ENCODE results near the gene MELTF. TPM values are rescaled to one million over a fixed set of nuclear protein-coding genes. Genes with fewer than 3 reads are reported as not detected.
A peak's percentile ranks its signal among the peaks of the same experiment; 100 is the strongest.

Gene MELTF
- total and polyA plus RNA-seq, 9 of the 15 experiments (the other 6 are each of a cell fraction or from before 2014, with no cell fraction given), result 0.35 to 10.5 (median 4.5) TPM

- TF ChIP-seq ZBTB2 (IDR thresholded peaks at IDR 0.05) (no peak), BRCA1 (IDR thresholded peaks at IDR 0.05) (no peak), BRCA1 (CRISPR knock-in tag; IDR thresholded peaks at IDR 0.05) (no peak), CTBP1 (IDR thresholded peaks at IDR 0.05; ENCODE audit: borderline replicate concordance) (peak; percentile 93), HSF4 (CRISPR knock-in tag; IDR thresholded peaks at IDR 0.05; ENCODE audit: borderline replicate concordance) (peak; percentile 35; the same call in 1 of the 2 replicates), FOS (IDR thresholded peaks at IDR 0.05; ENCODE audit: extremely low read depth, insufficient read length) (no peak), CHD1 (IDR thresholded peaks at IDR 0.05; ENCODE audit: low read length) (no peak), MTA1 (IDR thresholded peaks at IDR 0.05; ENCODE audit: borderline replicate concordance) (no peak), CHD2 (IDR thresholded peaks at IDR 0.05; ENCODE audit: low read depth, low read length) (no peak), SIRT6 (IDR thresholded peaks at IDR 0.05; ENCODE audit: low read depth, low read length) (no peak), CHCHD3 (CRISPR knock-in tag; IDR thresholded peaks at IDR 0.05) (no peak), ZNF76 (CRISPR knock-in tag; IDR thresholded peaks at IDR 0.05; ENCODE audit: borderline replicate concordance) (no peak)
- TF ChIP-seq, protein P1, sequence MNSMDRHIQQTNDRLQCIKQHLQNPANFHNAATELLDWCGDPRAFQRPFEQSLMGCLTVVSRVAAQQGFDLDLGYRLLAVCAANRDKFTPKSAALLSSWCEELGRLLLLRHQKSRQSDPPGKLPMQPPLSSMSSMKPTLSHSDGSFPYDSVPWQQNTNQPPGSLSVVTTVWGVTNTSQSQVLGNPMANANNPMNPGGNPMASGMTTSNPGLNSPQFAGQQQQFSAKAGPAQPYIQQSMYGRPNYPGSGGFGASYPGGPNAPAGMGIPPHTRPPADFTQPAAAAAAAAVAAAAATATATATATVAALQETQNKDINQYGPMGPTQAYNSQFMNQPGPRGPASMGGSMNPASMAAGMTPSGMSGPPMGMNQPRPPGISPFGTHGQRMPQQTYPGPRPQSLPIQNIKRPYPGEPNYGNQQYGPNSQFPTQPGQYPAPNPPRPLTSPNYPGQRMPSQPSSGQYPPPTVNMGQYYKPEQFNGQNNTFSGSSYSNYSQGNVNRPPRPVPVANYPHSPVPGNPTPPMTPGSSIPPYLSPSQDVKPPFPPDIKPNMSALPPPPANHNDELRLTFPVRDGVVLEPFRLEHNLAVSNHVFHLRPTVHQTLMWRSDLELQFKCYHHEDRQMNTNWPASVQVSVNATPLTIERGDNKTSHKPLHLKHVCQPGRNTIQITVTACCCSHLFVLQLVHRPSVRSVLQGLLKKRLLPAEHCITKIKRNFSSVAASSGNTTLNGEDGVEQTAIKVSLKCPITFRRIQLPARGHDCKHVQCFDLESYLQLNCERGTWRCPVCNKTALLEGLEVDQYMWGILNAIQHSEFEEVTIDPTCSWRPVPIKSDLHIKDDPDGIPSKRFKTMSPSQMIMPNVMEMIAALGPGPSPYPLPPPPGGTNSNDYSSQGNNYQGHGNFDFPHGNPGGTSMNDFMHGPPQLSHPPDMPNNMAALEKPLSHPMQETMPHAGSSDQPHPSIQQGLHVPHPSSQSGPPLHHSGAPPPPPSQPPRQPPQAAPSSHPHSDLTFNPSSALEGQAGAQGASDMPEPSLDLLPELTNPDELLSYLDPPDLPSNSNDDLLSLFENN (IDR thresholded peaks at IDR 0.05; ENCODE audit: low read depth in 2 of 2, low read length in 2 of 2), result no peak
- TF ChIP-seq, protein P2, sequence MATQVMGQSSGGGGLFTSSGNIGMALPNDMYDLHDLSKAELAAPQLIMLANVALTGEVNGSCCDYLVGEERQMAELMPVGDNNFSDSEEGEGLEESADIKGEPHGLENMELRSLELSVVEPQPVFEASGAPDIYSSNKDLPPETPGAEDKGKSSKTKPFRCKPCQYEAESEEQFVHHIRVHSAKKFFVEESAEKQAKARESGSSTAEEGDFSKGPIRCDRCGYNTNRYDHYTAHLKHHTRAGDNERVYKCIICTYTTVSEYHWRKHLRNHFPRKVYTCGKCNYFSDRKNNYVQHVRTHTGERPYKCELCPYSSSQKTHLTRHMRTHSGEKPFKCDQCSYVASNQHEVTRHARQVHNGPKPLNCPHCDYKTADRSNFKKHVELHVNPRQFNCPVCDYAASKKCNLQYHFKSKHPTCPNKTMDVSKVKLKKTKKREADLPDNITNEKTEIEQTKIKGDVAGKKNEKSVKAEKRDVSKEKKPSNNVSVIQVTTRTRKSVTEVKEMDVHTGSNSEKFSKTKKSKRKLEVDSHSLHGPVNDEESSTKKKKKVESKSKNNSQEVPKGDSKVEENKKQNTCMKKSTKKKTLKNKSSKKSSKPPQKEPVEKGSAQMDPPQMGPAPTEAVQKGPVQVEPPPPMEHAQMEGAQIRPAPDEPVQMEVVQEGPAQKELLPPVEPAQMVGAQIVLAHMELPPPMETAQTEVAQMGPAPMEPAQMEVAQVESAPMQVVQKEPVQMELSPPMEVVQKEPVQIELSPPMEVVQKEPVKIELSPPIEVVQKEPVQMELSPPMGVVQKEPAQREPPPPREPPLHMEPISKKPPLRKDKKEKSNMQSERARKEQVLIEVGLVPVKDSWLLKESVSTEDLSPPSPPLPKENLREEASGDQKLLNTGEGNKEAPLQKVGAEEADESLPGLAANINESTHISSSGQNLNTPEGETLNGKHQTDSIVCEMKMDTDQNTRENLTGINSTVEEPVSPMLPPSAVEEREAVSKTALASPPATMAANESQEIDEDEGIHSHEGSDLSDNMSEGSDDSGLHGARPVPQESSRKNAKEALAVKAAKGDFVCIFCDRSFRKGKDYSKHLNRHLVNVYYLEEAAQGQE (IDR thresholded peaks at IDR 0.05; ENCODE audit: borderline replicate concordance), result peak; percentile 84
- TF ChIP-seq, protein P2 (CRISPR knock-in tag; IDR thresholded peaks at IDR 0.05; ENCODE audit: low read depth), result no peak; the same call in 1 of the 2 replicates
These were observed 59.7 kb downstream of the MELTF start (continued) for GRCh38 chr3:196969660-196970546.

Measured in K562 (cell line).